Activated CD4-positive, CD25-positive, alpha-beta regulatory T cell treated with anti-CD3 and anti-CD28 coated beads, Interleukin-2, amount 50 U/mL, for 16 hours (primary cell): ENCODE results near the gene EYS.
"Not testable (repeated sequence)": the region's sequence is repeated elsewhere in the genome, so short reads cannot be mapped to it uniquely, and the experiment has no call there.

Source experiments
- DNase-seq: peaks from one replicate; pipeline ENCODE4 v3.0.0-alpha.2; 2020; ENCODE audit warnings: low read depth, low spot score

EYS gene

DNA sequence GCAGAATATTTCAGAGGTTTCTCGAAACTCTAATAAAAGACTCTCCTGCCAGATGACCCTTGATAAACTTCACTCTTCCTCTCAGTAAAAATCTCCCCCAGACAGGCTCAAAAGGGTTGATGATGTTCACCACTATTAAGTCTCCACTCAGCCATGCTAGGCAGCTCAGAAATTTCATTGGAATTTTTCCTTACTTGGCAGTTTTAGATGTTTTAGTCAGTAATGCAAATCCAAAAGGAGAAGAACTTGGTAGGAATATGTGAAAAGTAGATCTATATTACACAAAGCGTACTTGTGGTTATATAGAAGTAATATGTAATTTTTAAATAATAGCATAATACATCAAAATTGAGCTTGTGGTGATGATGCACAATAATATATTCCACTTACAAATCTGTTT lies 1738.4 kb downstream of the EYS start:
- no peak for DNase-seq

DNA sequence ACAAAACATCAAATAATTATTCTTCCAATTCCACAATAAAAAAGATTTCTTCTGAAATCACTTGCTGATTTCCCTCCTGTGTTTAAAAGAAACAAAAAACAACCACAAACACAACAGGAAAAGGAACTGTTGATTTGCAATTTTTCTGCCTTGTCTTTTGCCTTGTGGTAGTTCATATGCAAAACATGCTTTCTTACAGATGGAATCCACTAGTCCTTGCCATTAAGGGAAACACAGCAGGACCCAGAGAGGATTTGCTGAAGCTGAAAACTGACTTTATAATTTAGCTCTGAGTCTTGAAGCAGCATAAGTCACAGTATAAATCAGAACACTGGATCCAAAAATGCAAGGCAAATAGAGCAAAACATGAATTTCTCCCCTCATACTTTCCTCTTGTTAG lies 1742.7 kb downstream of the EYS start:
- DNase-seq: no peak

DNA sequence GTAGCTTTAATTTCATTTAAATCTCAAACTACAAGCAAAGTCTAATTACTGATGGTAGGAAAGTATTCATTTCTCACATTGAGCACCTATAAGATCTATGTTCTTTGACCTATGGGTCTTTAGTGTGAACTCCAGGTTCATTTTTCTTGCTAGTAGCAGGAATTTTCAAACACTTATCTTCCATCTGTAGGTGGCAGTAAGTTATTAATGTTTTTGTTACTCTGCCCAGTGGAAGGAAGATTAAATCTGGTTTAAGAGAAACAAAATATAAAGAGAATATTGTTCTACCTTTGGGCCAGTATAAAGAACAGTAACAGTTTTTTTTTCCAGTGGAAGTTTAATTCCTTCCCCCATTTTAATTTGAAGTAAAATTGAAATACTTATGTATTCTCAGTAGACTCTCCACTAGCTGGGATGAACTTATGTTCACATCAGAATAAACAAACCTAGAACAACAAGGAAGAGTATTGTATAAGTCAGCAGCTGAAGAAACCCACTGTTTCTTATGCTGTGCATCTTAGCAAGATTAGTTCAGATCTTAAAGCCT lies 1743.2 kb downstream of the EYS start:
- no peak for DNase-seq

DNA sequence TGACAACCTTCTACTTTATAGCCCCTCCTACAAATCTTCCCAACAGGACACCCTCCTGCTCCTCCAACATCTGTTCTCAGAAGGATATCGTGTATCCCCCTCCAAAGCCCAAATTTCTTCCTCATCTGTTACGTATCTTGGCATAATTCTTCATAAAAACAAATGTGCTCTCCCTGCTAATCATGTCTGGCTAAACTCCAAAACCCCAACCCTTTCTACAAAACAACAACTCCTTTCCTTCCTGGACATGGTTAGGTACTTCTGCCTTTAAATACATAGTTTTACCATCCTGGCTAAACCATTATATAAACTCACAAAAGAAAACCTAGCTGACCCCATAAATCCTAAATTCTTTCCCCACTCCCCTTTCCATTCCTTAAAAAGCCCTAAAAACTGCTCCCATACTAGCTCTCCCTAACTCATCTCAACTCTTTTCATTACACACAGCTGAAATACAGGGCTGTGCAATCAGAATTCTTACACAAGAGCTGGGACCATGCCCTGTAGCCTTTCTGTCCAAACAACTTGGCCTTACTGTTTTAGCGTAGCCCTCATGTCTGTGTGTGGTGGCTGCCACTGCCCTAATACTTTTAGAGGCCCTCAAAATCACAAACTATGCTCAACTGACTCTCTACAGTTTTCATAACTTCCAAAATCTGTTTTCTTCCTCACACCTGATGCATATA lies 1753.5 kb downstream of the EYS start:
- DNase-seq: not testable (repeated sequence)

DNA sequence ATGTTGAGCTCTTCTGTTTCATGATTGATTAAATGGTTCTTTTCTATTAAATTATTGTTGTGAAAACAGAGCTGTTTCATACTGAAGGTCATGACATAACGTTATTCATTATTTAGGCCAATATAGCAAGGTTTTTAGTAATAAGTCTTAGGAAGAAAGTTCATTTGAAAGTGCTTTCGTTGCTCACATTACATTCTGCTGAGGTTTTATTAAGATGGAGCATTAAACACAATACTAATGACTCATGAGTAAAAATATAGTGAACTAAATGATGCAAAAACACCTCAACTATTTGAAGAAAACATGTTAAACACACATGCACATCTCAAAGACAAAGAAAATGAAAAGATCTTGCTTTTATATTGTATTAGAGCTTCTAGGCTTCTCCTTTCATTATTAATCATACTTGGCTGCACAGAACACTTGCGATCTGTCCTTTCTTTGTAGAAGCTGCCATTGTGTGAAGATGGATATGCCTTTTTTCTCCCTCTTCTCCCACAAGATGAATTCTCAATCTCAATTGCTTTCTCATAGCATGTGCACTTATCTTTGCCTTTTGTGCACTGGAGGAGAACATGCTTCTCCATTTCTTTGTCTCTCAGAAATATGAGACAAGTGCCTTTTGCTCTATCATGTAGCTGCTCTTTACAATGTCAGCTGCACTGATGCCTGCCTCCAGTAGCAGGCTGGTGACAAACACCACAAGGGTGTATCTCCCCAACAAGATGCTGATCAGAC lies 1759.1 kb downstream of the EYS start:
- DNase-seq: no peak

DNA sequence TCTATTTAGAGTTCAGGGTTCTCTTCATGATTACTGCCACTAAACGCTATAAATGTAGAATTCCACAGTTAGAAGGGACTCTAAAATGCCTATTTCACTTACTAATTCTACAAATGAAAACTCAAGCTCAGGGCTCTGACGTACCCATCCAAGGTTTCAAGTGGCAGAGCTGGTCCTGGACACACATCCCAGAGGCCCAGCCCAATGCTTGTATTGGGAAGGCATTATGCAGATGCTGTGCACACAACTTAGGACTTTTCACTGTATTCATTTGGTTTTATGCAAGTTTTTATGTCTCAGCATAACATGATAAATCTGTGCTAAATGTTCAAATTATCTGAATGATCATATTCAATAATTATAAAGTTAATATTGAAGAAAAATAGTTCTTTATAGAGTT lies 1761.0 kb downstream of the EYS start:
- no peak for DNase-seq

DNA sequence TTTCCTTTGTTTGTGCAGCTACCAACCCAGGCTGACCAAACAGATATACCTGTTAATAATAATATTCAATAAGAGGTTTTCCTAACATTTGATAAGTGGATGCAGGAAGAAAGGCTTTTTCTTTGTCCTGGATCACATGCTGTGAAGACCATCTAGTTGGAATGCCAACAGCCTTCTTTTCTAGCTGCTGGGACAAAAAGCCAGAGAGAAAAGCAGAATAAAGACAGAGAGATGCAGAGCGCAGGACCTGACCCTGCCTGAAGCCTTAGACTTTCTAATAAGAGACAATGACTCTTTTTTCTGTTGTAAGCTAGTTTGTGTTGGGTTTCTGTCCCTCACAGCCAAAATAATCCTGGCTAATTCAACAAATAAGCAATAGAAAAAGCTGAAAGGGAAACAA lies 1763.2 kb downstream of the EYS start:
- DNase-seq: no peak

DNA sequence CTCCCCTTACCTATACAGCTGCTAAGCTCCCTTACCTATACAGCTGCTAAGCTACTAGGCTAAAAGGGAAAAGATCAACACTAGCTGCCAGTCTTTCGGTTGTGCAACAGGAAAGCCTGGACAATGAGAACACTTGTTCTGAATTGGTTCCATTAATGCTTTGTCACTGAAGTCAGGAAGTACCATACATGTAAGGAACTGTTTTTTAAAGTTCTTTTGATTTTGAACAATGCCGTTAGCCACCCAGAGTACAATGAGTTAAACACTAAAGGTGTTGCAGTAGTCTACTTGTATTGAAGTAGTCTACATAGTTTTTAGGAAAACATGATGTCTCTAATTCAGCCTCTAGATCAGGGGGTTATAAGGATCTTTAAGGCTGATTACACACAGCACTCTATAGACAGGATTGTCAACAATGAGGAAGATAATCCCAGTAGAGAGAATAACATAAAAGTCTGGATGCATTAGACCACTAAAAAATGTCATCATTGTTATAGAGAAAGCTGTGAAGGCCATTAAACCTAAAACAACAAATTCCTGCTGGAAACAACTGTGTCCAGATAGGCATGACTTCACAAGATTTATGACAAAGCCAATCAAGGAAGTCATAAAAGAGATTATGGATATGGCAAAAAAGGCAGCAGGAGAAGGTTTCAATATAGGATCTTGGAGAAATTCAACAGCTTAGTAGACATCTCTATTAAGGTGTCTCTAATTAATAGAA lies 1765.1 kb downstream of the EYS start:
- DNase-seq: no peak

DNA sequence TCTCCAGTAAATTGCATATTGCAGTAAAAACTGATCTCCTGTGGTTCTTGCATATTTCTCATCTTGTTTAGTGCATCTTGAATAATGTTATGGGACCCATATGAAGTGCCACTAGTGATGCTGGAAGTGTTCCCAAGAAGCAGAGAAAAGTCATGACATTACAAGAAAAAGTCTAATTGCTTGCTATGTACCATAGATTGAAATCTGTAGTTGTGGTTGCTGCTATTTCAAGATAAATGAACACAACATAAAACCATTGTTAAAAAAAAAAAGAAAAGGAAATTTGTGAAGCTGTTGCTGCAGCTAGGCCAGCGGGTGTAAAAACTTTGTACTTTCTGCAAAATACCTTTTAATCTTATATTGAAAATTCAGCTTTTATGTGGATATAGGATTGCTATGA lies 1767.0 kb downstream of the EYS start:
- no peak for DNase-seq

DNA sequence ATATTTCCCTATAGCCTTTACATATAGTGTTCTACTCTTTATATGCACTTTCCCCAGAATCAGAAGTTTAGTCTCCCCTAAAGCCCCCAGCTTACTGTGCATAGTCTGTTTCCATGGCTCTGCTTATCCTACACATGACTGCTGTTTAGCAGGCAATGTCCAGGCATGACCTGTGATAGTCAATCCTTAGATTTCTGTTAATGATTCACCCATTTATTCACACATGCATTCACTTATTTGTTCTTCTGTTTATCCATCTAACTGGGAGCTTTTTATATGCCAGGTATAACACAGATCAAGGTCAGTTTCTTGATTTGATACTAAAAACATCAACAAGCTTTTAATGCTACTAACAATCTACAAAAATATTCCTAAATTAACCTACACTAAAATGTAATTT lies 1770.6 kb downstream of the EYS start:
- no peak for DNase-seq

DNA sequence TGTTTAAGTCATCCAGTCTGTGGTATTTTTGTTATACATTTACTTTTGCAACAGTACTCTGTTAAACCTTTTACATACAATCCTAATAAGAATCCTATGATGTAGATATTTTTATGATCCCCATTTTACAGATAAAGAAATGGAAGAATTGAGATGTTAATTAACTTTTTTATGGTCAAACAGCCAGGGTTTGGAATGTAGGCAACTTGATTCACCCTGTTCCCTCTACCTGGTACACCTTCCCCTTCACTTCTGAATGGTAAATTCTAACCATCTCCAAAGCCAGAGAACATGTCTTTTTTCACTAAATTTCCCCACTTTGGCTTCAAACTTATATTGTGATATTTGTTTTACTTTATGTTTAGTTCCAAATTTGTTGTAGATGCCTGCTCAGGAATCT lies 1771.3 kb downstream of the EYS start:
- no peak for DNase-seq

DNA sequence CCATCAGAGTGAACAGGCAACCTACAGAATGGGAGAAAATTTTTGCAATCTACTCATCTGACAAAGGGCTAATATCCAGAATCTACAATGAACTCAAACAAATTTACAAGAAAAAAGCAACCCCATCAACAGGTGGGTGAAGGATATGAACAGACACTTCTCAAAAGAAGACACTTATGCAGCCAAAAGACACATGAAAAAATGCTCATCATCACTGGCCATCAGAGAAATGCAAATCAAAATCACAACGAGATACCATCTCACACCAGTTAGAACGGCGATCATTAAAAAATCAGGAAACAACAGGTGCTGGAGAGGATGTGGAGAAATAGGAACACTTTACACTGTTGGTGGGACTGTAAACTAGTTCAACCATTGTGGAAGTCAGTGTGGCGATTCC lies 1773.1 kb downstream of the EYS start:
- DNase-seq: not testable (repeated sequence)

DNA sequence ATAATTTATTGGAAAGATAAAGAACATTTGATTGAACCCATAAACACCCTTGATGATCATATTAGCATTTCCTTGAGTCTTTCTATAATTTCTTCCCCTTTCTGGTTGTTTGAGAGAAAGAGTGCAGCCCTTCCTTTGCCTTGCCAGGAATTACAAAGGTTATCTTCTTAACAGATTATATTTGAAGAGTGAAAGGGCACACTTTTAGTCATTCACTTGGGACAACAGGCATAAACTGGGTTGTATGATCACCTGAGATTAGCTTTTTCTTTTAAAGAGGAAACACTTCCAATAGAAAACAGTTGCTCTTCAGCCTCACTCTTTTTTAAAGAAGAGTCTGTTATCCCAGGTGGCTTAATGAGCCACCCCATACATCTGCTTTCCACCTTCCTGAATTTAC lies 1776.2 kb downstream of the EYS start:
- DNase-seq: no peak

DNA sequence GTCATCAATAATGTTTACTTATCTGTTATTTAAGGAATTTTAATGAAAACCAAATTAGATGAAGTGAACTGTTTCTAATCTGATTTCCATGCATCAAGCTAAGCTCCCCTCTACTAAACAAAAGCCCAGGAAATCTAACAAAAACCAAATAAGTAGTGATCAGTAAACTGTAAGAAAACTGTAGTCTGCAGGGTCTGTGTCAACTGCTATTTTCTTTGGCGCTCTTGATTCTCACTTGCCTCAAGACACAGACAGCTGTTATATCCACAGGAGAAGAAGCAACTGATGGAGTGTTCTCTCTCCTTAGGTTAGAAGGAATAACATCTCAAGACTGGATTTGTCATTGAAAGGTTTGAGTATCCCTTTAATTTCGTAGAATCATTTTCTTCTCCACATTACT lies 1777.9 kb downstream of the EYS start:
- DNase-seq: no peak

DNA sequence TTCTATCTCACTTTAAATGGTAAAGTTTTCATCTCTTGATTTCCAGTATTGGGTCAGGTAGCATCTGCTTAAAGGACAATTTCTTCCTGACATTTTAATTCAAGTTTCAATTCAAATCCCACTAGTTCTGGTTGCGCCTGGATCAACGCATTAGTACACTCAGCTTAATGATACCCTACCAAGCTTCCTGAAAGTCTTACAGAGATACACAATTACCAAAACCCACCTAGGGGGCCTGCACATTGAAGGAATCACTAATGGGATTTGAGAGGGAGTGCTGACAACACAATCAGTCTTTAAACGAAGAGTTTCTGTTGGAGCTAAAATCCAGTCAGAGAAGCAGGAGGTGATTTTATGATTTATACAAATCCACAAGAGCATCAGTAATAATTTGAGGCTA lies 1778.4 kb downstream of the EYS start:
- DNase-seq: no peak

DNA sequence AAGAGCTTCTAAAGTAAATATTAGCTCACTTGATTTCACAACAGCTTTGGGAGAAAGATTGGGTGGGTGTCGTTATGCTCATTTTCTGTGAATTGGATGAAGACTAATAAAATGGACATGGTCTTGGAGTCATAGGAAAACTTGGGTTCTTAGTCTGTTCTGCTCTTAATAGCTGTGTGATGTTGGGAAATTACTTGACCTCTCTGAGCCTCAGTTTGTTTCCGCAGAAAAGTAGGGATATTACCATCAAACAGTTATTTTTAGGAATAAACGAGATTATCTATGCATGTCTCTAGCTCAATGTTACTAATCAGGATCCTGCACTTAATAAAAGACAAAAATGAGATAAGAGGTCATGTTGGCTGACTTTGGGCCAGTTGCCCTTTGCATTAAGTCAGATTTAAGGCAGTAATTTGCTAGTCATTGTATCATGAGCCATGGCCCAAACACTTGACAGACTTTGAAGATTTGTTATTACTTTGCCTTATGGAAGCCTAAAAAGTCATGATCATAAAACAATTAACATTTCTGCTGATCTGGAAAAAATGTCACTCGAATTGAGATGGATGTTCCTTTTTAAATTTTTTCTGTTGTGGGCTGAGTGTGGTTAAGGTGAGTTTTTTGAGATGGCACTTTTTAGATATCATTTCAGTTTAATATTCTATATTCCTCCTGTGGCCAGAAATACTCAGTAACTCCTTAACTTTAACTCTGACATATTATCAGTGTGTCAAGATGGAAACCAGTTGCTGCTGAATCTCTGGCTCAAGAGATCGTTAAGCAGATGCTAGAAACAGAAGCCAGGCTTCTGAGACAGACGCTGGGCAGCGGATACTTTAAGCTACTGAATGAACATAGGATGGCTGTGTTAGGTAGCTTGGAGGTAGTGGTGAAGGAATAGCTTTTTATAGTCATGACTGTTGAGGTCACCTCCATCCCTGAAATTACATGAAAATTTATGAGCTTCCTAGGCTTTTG lies 1779.8 kb downstream of the EYS start:
- no peak for DNase-seq

DNA sequence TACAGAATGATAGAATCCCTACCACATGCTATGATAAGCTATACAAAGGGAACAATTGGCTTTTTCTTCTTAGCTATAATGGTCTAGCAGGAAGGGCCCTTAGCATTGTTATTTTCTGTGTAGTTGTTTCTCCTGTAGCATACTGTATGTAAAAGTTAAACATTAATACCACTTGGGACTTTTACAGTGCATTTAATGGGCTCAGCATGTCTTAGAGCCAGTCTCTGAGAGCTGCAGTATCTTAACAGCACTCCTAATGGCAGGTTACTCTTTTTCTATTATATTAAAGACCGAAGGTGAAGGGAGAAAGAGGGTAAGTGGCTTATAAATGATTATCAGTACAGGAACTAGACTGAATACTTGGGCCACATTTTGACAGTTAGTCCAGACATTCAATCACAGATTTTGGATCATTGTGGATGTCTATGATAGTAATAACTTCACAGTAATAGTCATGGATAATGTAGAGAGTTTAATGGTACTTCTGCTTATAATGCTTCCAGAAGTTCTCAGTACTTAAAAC lies 1780.7 kb downstream of the EYS start:
- no peak for DNase-seq

DNA sequence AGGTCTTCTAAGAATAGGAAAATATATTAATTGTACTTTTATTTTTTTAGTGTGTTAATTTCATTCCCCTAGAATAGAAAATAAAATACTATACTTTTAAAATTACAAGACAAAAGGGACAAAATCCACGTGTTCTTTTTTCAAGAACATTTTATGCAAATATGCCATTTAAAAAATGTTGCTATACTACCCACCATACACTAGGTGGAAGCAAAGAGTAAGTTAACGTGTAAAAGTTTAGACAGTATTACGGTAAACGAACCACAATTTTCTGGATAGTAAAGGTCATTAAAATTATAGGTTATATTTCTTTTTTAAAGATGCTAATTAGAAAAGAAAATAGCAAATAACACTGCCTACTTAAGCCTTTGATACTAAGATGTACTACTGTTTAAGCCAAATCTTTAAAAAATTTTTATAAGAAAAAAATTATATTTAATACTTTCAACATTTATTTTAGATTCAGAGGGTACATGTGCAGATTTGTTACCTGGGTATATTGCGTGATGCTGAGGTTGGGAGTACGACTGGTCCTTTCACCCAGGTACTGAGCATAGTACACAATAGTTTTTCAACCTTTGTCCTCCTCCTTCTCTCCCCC lies 1783.8 kb downstream of the EYS start:
- DNase-seq: no peak

DNA sequence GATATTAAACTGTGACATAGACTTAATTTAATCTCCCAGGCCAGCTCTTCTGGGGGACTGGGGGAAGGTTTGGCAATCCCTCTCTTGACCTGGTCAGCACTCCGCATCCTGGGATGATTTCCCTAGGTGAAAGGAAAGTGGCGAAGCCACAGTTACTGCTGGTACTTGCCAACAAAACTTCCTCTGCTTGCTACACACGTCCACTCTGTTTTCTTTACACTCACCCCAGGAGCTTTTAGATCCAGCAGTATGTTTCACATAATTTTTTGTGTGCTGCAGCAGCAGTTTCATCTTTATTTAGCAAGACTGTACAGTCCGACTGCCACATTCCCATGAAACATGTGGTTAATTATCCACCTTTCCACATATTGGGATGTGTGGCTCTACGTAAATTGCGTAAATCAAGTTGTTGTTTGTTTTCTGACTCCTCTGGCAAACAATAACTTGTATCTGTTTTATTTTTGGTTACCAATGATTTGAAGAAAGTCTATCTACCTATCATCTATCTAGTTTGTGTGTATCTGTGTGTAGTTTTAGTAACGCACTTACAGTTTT lies 1787.4 kb downstream of the EYS start:
- no peak for DNase-seq

DNA sequence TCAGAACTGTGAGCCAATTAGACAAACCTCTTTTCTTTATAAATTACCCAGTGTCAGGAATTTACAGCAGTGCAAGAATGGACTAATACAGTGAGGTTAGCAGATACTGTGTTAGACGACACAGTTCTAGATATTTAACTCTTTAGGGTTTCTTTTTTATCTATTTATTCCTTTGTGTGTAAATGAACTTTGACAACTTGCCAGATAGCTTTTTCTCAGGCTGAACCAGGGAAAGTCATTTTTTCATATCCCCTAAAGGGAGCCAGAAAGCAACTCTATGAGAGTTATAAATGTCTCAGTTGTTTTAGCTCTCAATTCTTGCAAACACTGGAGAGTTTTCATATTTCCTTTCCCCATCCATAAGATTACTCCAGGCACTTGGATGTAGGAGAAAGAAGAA lies 1794.1 kb downstream of the EYS start:
- DNase-seq: no peak
